ENCODE results near the gene CD302.

CD302 gene

DNA sequence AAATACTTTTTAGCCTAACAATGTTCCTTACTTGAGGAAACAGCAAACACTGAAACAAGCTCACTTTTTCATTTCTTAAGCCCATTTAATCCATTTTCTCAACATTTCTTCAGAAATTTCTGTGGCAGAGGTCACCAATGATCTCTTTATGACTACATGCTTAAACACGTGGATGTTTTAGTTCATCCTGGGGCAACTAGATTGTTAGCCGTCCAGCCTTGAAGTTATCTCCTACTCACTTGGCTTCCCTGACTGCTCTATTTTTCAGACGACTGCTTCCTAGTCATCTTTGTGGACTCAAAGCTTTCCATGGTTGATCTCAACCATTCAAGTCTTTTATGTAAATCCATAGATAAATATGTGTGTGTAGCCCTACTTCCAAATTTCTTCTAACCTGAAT, 24.1 kb downstream of the CD302 start:
- Histone ChIP-seq H3K9ac (ENCODE audit: low read depth, low read length) (no peak overlapping the region), H3K27ac (ENCODE audit: low read depth, low read length) (no peak overlapping the region), H3K27me3 (ENCODE audit: insufficient read depth, low read length) (no peaks in the 10 kb centered on the region), H3K4me3 (ENCODE audit: low read length) (no peak overlapping the region), H3K9me3 (ENCODE audit: insufficient read depth, low read depth, low read length) (no peaks in the 10 kb centered on the region), H3K4me1 (ENCODE audit: insufficient read depth, low read length) (no peaks in the 10 kb centered on the region), H3K36me3 (ENCODE audit: insufficient read depth, low read length) (peaks cover 4% of the 10 kb centered on the region)
- WGBS: 90% methylated on average over 3 of the region's 3 CpGs

DNA sequence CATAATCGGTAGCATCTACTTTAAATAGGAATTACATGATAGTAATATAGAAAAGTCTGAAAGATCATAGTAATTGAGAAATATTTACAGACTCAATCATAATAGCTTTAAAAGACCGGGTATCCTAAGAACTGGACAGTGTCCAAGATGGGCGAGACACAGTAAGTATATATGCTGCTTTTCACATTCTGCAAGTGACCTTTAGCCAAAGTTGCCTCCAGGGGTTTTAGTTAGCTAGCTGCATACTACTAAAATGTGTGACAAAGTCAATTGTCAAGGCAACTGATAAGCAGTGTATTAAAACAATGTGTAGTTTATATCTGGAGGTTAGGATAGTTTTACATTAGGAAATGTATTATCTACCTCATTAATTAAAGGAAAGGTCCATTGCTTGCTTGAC, 24.6 kb downstream of the CD302 start:
- Histone ChIP-seq H3K4me3 (ENCODE audit: low read length) (no peak overlapping the region), H3K9me3 (ENCODE audit: insufficient read depth, low read depth, low read length) (no peaks in the 10 kb centered on the region), H3K9ac (ENCODE audit: low read depth, low read length) (no peak overlapping the region), H3K4me1 (ENCODE audit: insufficient read depth, low read length) (no peaks in the 10 kb centered on the region), H3K27me3 (ENCODE audit: insufficient read depth, low read length) (no peaks in the 10 kb centered on the region), H3K36me3 (ENCODE audit: insufficient read depth, low read length) (peaks cover 8% of the 10 kb centered on the region), H3K27ac (ENCODE audit: low read depth, low read length) (no peak overlapping the region)
- 95% methylated on average over 2 of the region's 3 CpGs for WGBS

DNA sequence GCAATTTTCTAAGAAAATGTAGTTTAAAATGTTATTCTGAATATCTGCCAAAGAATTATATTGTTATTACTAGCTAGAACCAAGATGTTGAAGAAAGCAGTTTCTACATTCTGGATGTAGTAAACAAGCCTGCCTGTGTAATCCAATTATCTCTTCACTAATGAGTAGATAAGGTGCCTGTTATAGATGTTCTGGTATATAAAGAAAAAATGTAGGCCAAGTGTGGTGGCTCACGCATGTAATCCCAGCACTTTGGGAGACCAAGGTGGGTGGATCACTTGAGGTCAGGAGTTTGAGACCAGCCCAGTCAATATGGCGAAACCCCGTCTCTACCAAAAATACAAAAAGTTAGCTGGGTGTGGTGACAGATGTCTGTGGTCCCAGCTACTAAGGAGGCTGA, 28.9 kb downstream of the CD302 start:
- Histone ChIP-seq H3K27ac (ENCODE audit: low read depth, low read length) (no peak overlapping the region), H3K4me3 (ENCODE audit: low read length) (no peak overlapping the region), H3K36me3 (ENCODE audit: insufficient read depth, low read length) (peaks cover 51% of the 10 kb centered on the region), H3K9ac (ENCODE audit: low read depth, low read length) (no peak overlapping the region), H3K9me3 (ENCODE audit: insufficient read depth, low read depth, low read length) (no peaks in the 10 kb centered on the region), H3K27me3 (ENCODE audit: insufficient read depth, low read length) (no peaks in the 10 kb centered on the region), H3K4me1 (ENCODE audit: insufficient read depth, low read length) (no peaks in the 10 kb centered on the region)
- 92% methylated on average over 3 of the region's 3 CpGs for WGBS

DNA sequence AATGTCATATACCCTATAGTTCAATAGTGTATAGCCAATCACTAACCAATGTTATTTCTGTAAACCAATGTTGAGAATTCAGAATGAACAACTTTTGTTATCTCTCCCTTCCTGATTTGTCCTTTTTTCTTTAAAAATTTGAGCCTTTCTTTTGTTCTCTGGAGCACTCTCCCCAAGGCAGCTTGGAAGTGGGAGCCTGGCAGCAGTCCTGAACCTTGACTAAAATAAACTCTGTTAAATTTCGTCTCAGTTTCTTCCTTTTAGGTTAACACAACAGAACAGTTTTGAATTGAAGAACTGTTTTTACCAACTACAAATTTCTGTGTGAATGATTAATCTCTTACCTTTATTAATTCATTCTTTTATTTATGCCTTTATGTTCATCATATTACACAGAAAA, 35.9 kb downstream of the CD302 start:
- no peak overlapping the region for H3K27ac ChIP-seq (ENCODE audit: low read depth, low read length)
- H3K9ac ChIP-seq (ENCODE audit: low read depth, low read length): no peak overlapping the region
- 100% methylated on average over 1 of the region's 1 CpG for WGBS
- H3K4me1 ChIP-seq (ENCODE audit: insufficient read depth, low read length): no peaks in the 10 kb centered on the region
- peaks cover 98% of the 10 kb centered on the region for H3K36me3 ChIP-seq (ENCODE audit: insufficient read depth, low read length)
- no peaks in the 10 kb centered on the region for H3K27me3 ChIP-seq (ENCODE audit: insufficient read depth, low read length)
- no peaks in the 10 kb centered on the region for H3K9me3 ChIP-seq (ENCODE audit: insufficient read depth, low read depth, low read length)
- no peak overlapping the region for H3K4me3 ChIP-seq (ENCODE audit: low read length)

DNA sequence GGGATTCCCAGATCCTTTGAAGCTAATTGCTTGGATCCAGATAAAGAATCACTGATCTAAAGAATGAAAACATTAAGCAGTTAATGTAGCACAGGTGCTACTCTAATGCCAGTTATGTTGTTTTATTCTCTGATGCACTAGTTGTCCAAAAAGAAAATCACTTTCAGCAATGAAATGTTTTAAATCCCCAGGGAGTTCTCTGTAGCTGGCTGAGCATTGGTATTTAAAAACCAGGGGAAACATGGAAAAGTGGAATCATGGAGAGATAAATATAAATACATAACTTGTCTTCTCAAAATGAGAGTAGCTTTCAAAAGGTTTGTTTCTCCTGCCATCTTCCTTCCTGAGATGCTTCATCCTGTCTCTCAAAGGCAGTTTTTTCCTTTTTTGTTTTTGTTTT, 37.7 kb downstream of the CD302 start:
- no peaks in the 10 kb centered on the region for H3K27me3 ChIP-seq (ENCODE audit: insufficient read depth, low read length)
- no peak overlapping the region for H3K27ac ChIP-seq (ENCODE audit: low read depth, low read length)
- H3K4me1 ChIP-seq (ENCODE audit: insufficient read depth, low read length): no peaks in the 10 kb centered on the region
- no peak overlapping the region for H3K9ac ChIP-seq (ENCODE audit: low read depth, low read length)
- no peaks in the 10 kb centered on the region for H3K9me3 ChIP-seq (ENCODE audit: insufficient read depth, low read depth, low read length)
- no peak overlapping the region for H3K4me3 ChIP-seq (ENCODE audit: low read length)
- peaks cover 92% of the 10 kb centered on the region for H3K36me3 ChIP-seq (ENCODE audit: insufficient read depth, low read length)

DNA sequence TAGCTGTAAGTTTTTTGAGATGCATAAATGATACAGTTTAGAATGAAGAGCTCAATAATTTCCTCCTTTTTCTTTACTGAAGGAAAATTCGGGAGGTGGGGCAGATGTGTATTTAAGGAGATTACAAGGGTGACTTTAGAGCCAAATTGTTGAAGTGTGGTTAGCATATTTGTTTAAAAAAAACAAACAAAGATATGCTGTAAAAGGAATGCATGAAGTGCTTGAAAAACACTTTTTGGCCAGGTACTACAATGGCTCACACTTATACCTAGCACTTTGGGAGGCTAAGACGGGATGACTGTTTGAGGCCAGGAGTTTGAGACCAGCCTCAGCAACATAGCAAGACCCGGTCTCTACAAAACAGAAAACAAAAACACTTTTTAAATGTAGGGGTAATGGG, 38.4 kb downstream of the CD302 start:
- 93% methylated on average over 2 of the region's 3 CpGs for WGBS
- H3K27me3 ChIP-seq (ENCODE audit: insufficient read depth, low read length): no peaks in the 10 kb centered on the region
- H3K36me3 ChIP-seq (ENCODE audit: insufficient read depth, low read length): peaks cover 91% of the 10 kb centered on the region
- no peak overlapping the region for H3K4me3 ChIP-seq (ENCODE audit: low read length)
- H3K27ac ChIP-seq (ENCODE audit: low read depth, low read length): no peak overlapping the region
- H3K9me3 ChIP-seq (ENCODE audit: insufficient read depth, low read depth, low read length): no peaks in the 10 kb centered on the region
- H3K9ac ChIP-seq (ENCODE audit: low read depth, low read length): no peak overlapping the region
- no peaks in the 10 kb centered on the region for H3K4me1 ChIP-seq (ENCODE audit: insufficient read depth, low read length)

DNA sequence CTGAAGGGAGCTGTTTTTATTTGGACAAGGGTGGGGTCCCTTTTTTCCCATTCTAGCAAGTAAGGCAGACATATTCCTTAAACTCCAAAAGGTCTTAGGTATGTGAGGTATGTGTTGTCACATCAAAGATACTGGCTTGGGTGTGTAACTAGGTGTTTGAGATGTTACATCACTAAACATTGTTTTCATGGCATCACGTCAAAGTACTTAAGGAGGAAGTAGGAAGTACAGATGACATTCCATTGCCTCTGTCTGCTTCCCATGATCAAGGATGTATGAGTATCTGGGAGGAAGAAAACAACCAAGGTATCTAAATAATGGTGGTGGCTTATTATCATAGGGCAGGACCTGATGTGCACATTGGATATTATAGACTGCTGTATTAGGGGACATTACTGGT, 39.3 kb downstream of the CD302 start:
- Histone ChIP-seq H3K27ac (ENCODE audit: low read depth, low read length) (no peak overlapping the region), H3K27me3 (ENCODE audit: insufficient read depth, low read length) (no peaks in the 10 kb centered on the region), H3K4me1 (ENCODE audit: insufficient read depth, low read length) (no peaks in the 10 kb centered on the region), H3K36me3 (ENCODE audit: insufficient read depth, low read length) (peaks cover 91% of the 10 kb centered on the region), H3K9me3 (ENCODE audit: insufficient read depth, low read depth, low read length) (no peaks in the 10 kb centered on the region), H3K9ac (ENCODE audit: low read depth, low read length) (no peak overlapping the region), H3K4me3 (ENCODE audit: low read length) (no peak overlapping the region)
- WGBS: 97% methylated on average over 1 of the region's 1 CpG

DNA sequence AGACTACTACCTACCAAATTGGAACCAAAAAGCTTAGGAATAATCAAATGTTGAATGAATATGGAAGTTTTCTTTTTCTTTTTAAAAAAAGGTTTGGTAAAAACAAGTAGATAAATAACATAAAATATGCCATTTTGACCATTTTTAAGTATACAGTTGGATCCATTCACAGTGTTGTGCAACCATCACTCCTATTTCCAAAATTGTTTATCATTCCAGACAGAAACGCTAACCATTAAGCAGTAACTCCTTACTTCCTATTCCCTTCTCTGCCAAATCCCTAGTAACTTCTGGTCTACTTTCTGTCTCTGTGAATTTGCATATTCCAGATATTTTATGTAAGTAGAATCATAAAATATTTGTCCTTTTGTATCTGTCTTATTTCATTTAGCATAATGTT, 39.8 kb downstream of the CD302 start:
- peaks cover 89% of the 10 kb centered on the region for H3K36me3 ChIP-seq (ENCODE audit: insufficient read depth, low read length)
- no peak overlapping the region for H3K9ac ChIP-seq (ENCODE audit: low read depth, low read length)
- H3K4me1 ChIP-seq (ENCODE audit: insufficient read depth, low read length): no peaks in the 10 kb centered on the region
- WGBS: 98% methylated on average over 1 of the region's 1 CpG
- H3K27me3 ChIP-seq (ENCODE audit: insufficient read depth, low read length): no peaks in the 10 kb centered on the region
- H3K4me3 ChIP-seq (ENCODE audit: low read length): no peak overlapping the region
- H3K9me3 ChIP-seq (ENCODE audit: insufficient read depth, low read depth, low read length): no peaks in the 10 kb centered on the region
- H3K27ac ChIP-seq (ENCODE audit: low read depth, low read length): no peak overlapping the region

DNA sequence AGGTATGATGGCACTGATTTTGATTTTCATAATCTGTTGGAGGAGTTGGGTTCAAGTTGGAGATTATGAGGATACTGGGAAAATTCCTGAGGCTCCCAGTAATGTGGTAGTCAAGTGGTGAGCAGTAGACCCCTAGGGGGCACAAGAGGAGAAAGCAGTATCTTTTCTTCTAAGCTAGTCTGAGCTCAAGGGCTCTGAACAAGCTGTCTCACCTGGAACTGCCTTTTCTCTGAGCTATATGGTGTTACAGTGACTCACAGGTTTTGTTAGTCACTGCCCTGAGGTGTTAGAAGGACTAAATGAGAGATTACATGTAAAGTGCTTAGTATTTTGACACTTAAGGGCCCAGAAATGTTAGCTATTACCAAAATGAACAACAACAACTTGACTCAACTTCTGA, 42.2 kb downstream of the CD302 start:
- Histone ChIP-seq H3K36me3 (ENCODE audit: insufficient read depth, low read length) (peaks cover 90% of the 10 kb centered on the region), H3K4me3 (ENCODE audit: low read length) (no peak overlapping the region), H3K27ac (ENCODE audit: low read depth, low read length) (no peak overlapping the region), H3K4me1 (ENCODE audit: insufficient read depth, low read length) (no peaks in the 10 kb centered on the region), H3K9me3 (ENCODE audit: insufficient read depth, low read depth, low read length) (no peaks in the 10 kb centered on the region), H3K9ac (ENCODE audit: low read depth, low read length) (no peak overlapping the region), H3K27me3 (ENCODE audit: insufficient read depth, low read length) (no peaks in the 10 kb centered on the region)

DNA sequence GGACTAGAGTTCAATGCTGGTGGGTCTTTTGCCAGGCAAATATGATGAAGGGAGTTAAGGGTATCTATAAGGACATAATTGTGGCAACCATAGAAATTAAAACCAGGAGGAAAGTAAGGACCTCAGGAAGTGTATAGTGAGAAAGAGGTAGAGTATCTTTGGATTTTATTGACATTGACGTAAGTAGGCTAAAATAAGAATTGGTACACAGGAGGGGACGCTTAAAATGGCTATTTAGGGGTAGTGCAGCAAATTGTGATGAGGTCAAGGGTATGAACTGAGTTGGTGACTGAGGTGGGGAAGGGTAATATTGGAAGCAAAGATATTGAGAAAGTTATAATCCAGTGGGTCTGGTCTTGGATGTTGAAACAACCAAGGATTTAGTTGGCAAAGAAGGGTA, 43.0 kb downstream of the CD302 start:
- Histone ChIP-seq H3K9ac (ENCODE audit: low read depth, low read length) (no peak overlapping the region), H3K27me3 (ENCODE audit: insufficient read depth, low read length) (no peaks in the 10 kb centered on the region), H3K9me3 (ENCODE audit: insufficient read depth, low read depth, low read length) (no peaks in the 10 kb centered on the region), H3K36me3 (ENCODE audit: insufficient read depth, low read length) (peaks cover 88% of the 10 kb centered on the region), H3K4me1 (ENCODE audit: insufficient read depth, low read length) (no peaks in the 10 kb centered on the region), H3K27ac (ENCODE audit: low read depth, low read length) (no peak overlapping the region), H3K4me3 (ENCODE audit: low read length) (no peak overlapping the region)
- 89% methylated on average over 2 of the region's 2 CpGs for WGBS

DNA sequence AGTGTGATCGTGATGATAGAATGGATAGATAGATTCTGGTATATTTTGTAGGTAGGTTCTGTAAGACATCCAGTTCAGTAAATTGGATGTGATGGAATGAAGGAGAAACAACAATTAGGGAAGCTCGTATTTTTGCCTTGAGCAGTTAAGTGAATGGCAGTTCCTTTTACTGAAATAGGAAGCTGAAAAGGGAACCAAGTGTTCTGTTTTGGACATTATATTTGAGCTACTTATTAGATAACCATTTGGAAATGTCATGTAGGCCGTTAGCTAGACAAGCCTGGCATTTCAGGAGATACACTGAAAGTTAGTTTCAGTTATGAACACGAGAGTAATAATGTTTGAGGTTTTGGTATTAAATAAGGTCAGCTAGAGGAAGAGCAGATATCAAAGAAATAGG, 44.2 kb downstream of the CD302 start:
- H3K36me3 ChIP-seq (ENCODE audit: insufficient read depth, low read length): peaks cover 87% of the 10 kb centered on the region
- WGBS: 94% methylated on average over 4 of the region's 4 CpGs
- H3K27me3 ChIP-seq (ENCODE audit: insufficient read depth, low read length): no peaks in the 10 kb centered on the region

DNA sequence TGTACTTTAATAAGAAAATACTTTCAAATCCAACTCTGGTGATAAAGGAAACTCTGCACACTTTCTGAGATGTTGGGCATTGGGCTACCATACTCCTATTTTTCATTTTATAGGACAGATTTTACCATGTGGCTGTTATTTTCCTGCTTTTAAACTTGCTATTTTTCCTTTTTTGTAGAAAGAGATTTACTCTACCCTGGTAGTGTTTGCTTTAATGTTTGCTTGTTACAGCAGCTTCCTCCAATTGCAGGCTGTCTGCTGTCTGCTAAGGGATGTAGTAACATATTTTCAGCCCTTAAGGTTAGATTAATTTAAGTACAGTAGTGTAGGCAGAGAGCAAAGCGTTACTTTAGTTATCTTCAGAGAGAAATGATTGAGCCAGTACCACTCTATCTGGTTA, 47.1 kb downstream of the CD302 start:
- no peak overlapping the region for H3K27ac ChIP-seq (ENCODE audit: low read depth, low read length)
- no peak overlapping the region for H3K9ac ChIP-seq (ENCODE audit: low read depth, low read length)
- H3K4me3 ChIP-seq (ENCODE audit: low read length): no peak overlapping the region
- no peaks in the 10 kb centered on the region for H3K9me3 ChIP-seq (ENCODE audit: insufficient read depth, low read depth, low read length)
- H3K27me3 ChIP-seq (ENCODE audit: insufficient read depth, low read length): no peaks in the 10 kb centered on the region
- 96% methylated on average over 1 of the region's 1 CpG for WGBS
- peaks cover 89% of the 10 kb centered on the region for H3K36me3 ChIP-seq (ENCODE audit: insufficient read depth, low read length)
- no peaks in the 10 kb centered on the region for H3K4me1 ChIP-seq (ENCODE audit: insufficient read depth, low read length)

More for the DNA sequence above, 44.2 kb downstream of the CD302 start:
- H3K4me3 ChIP-seq (ENCODE audit: low read length): no peak overlapping the region
- no peak overlapping the region for H3K9ac ChIP-seq (ENCODE audit: low read depth, low read length)
- no peak overlapping the region for H3K27ac ChIP-seq (ENCODE audit: low read depth, low read length)
- H3K9me3 ChIP-seq (ENCODE audit: insufficient read depth, low read depth, low read length): no peaks in the 10 kb centered on the region
- no peaks in the 10 kb centered on the region for H3K4me1 ChIP-seq (ENCODE audit: insufficient read depth, low read length)

Data from HUES64 (cell line).